Measurements from ENCODE around the gene CEBPB.

Gene CEBPB

GRCh38 chr20:50230871-50231560 is 40.4 kb downstream of the CEBPB start:
- DNase-seq = no peak

GRCh38 chr20:50231854-50232253 is 41.2 kb downstream of the CEBPB start:
- no peak for DNase-seq

- DNase-seq = no peak
These were observed 42.2 kb downstream of the CEBPB start for GRCh38 chr20:50232651-50233324.

- DNase-seq = no peak
These were observed 42.9 kb downstream of the CEBPB start for GRCh38 chr20:50233325-50234212.

GRCh38 chr20:50234288-50234687 is 43.7 kb downstream of the CEBPB start:
- no peak for DNase-seq

GRCh38 chr20:50237349-50237748 is 46.7 kb downstream of the CEBPB start:
- no peak for DNase-seq

GRCh38 chr20:50238081-50238800 is 47.6 kb downstream of the CEBPB start:
- no peak for DNase-seq

GRCh38 chr20:50240092-50240491 is 49.5 kb downstream of the CEBPB start:
- DNase-seq = no peak

GRCh38 chr20:50242178-50242514 is 51.5 kb downstream of the CEBPB start:
- DNase-seq = no peak
